Tongue (tissue), 2 donors: ENCODE data around the gene SUGP2. TPM values are rescaled to one million over a fixed set of nuclear protein-coding genes. Genes with fewer than 3 reads are reported as not detected.

Experiments used
- DNase-seq: peaks from one replicate; pipeline ENCODE4 v3.0.0-alpha.2; 2015
- total RNA-seq: library from RNA; depleted of rRNA; stranded (reverse); fragments of >200 nt; gene quantifications from one replicate; pipeline ENCODE4 v1.2.3, GENCODE V29; 2014

The SUGP2 gene
- total RNA-seq, 1 donor from 2014 or later, result 59.3 TPM

GRCh38 chr19:19059018-19059836 lies 25.9 kb upstream of the SUGP2 start:
- no peak for DNase-seq

- no peak for DNase-seq
Observed at GRCh38 chr19:19057720-19058119, 24.4 kb upstream of the SUGP2 start.

- no peak for DNase-seq
Observed at GRCh38 chr19:19057317-19057716, 24.0 kb upstream of the SUGP2 start.

- peak; percentile 46 for DNase-seq
Observed at GRCh38 chr19:19056636-19057275, 23.4 kb upstream of the SUGP2 start.

- DNase-seq, result no peak
Observed at GRCh38 chr19:19055701-19056100, 22.4 kb upstream of the SUGP2 start.

- DNase-seq, result no peak
Observed at GRCh38 chr19:19054939-19055440, 21.7 kb upstream of the SUGP2 start.

GRCh38 chr19:19054315-19054938 lies 21.1 kb upstream of the SUGP2 start:
- no peak for DNase-seq

- peak; percentile 70 for DNase-seq
Observed at GRCh38 chr19:19053508-19054314, 20.4 kb upstream of the SUGP2 start.

GRCh38 chr19:19052921-19053320 lies 19.6 kb upstream of the SUGP2 start:
- no peak for DNase-seq

- no peak for DNase-seq
Observed at GRCh38 chr19:19051478-19052213, 18.3 kb upstream of the SUGP2 start.

- no peak for DNase-seq
Observed at GRCh38 chr19:19050731-19051130, 17.4 kb upstream of the SUGP2 start.

- DNase-seq, result no peak
Observed at GRCh38 chr19:19050104-19050503, 16.8 kb upstream of the SUGP2 start.

GRCh38 chr19:19049406-19049805 lies 16.1 kb upstream of the SUGP2 start:
- no peak for DNase-seq

- DNase-seq, result no peak
Observed at GRCh38 chr19:19043881-19044280, 10.6 kb upstream of the SUGP2 start.

- DNase-seq, result no peak
Observed at GRCh38 chr19:19043481-19043880, 10.2 kb upstream of the SUGP2 start.

GRCh38 chr19:19042732-19043280 lies 9.5 kb upstream of the SUGP2 start:
- no peak for DNase-seq

- DNase-seq, result peak; percentile 32
Observed at GRCh38 chr19:19040417-19040816, 7.1 kb upstream of the SUGP2 start.

GRCh38 chr19:19039901-19040300 lies 6.6 kb upstream of the SUGP2 start:
- no peak for DNase-seq

GRCh38 chr19:19034204-19034624 lies 897 bp upstream of the SUGP2 start:
- DNase-seq, result peak; percentile 55

GRCh38 chr19:19033176-19033425 lies 216 bp downstream of the SUGP2 start:
- no peak for DNase-seq

GRCh38 chr19:19032420-19033175 lies 719 bp downstream of the SUGP2 start:
- peak; percentile 94 for DNase-seq
